GM21786 (cell line): Measurements from ENCODE around the gene EXOC6B.

Source experiments
- ATAC-seq: cut with Tn5 transposase; IDR thresholded peaks from one replicate; pipeline ENCODE4 v1.9.1; 2021; ENCODE audit not compliant: unreplicated experiment

Gene EXOC6B

DNA sequence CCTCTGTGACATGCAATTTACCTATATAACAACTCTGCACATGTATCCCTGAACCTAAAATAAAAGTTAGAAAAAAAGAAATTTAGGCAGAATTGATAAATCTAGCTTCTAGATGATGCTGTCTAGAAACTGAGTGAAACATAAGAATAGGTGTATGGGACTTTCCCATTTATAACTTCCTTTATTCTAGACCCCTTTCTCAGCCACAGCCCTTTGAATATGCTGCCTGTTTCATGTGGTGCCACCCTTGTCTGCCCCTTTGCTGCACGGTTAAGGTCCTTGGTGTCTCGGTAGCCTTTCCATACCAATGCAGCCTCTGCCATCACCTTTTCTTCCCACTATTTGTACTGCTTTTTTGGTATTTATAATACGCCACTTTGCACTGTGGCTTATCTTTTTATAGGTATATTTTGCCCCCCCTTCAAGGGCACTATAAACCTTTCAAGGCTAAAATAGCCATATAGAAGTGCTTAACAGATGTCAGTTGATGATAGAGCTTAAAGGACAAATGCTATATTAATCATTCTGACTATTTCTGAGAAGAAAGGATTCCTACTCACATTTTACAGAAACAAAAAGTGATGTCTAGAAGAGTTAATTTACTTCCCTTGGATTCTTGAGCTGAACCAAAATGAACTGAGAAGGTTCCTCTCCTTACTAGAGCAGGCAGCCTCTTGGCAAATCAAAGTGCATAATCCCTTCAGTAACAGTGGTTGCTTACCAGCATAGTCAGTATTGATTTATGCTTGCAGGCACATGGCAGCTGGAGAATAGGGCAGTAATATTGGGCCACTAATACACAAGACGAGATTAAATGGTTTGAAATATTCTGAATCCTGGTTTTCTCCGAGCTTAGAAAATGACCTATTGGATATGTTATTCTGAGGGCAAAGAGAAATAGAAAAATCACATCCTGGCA is 590.1 kb downstream of the EXOC6B start:
- ATAC-seq, result no peak

DNA sequence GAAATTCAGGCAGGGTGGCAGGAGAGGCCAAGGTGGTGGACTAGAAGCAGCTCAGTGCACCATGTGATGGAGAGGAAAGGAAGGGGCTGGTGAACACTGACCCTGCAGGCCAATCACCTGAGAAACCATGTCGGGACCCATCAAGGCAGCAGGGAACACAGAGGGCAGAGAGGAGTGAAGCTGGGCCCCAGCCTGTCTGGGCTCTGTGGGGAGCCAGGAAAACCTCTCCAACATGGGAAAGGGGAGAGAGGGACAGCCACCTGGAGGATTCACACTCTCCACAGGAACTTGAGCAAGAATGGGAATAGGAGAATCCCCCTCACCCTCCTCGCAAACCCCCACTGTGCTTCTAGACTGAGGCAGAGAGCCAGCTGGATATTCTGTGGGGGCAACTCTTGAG is 592.6 kb downstream of the EXOC6B start:
- no peak for ATAC-seq

DNA sequence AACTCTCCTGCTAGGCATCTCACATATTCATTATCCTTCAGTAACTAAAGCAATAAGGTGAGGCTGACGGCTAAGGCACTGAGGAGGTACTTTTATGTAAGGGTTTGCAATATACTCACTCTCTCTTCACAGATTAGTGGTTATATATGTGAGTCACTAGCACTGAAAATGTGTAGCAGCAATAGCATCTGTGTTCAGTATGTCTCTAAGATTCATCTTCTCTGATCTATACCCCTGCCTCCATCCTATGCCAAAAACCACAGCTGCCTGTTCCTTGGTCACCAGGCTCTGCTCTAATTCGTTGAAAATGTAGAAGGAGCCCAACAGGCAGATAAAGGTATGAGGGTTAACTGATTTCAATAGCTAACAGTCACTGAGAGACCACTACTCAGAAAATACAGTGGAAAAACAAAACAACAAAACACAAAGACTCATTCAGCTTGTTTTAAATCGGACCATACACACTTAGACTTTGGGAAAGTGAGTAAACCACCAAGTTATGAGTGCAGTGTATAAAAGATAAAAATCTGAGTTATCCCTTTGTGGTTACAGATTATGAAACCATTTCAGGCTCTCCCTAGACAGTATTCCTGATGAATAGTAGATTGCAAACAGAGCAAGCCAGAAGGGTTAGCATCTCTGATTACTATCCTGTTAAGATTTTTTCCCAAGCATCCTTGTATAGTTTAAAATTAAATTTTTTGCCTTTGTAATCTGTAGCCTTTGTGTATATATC is 602.8 kb downstream of the EXOC6B start:
- ATAC-seq, result no peak

DNA sequence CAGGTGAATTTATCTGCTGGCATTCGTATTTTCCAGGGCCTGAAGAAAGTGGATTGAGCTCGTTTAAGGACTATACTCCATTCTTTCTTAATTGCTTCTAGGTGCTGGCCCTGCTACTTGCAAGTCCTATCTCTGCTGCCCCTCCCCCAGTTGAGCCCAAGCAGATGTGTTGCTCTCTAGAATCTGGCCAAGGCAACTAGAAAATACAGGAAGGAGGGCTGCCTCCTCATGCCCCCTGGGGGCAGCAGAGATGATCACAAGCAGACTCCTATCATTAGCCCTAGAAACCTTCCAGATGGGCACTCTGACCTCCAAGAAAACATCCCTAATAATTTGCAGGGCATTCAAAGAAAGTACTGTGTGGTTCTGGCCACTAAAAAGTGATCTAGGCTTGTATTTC is 605.7 kb downstream of the EXOC6B start:
- no peak for ATAC-seq

DNA sequence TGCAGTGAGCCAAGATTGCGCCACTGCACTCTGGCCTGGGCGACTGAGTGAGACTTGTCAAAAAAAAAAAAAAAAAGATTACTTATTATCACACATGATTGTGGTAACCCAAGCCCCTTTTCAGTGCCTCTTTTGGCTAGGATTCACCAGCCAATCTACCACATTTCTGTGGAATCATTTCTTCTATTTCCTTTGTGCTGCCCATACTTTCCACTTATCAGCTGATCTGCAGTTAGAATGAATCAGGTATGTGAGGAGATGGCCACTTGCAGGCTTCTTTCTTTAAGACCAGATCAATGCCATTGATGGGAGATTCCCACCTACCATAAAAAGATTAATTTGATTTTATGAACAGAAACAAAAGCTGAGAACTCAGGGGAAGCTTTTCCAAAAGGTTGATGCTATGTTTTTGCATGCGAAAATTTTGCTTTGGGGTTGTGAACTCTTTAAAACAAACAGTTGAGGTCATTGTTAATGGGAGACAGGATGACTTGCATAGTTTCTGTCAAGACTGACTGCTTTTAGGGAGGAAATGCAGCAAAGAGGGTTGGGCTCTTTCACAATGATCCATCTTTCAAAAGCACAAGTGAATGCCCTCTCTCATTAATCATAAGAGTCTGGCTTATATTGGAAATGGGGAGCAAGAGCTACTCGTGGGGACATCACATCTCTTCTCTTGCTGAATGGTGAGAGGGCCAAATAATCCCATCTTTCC is 611.2 kb downstream of the EXOC6B start:
- no peak for ATAC-seq

DNA sequence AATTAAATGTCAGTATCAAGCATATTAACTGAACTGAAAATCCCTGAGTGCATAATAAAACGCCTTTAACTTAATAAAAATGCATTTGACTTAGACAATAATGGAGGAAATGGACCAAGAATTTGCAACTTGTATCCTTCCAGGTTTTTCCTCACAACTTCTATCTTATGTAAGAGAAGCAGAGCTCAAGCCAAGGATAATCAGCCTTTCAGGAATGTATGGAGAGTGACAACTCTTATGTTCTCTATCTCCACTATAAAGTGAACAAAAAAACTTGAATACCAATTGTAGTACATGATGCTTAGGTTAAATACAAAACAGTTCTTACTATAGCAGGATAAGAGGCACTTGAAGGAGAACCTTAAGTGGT is 613.4 kb downstream of the EXOC6B start:
- no peak for ATAC-seq

DNA sequence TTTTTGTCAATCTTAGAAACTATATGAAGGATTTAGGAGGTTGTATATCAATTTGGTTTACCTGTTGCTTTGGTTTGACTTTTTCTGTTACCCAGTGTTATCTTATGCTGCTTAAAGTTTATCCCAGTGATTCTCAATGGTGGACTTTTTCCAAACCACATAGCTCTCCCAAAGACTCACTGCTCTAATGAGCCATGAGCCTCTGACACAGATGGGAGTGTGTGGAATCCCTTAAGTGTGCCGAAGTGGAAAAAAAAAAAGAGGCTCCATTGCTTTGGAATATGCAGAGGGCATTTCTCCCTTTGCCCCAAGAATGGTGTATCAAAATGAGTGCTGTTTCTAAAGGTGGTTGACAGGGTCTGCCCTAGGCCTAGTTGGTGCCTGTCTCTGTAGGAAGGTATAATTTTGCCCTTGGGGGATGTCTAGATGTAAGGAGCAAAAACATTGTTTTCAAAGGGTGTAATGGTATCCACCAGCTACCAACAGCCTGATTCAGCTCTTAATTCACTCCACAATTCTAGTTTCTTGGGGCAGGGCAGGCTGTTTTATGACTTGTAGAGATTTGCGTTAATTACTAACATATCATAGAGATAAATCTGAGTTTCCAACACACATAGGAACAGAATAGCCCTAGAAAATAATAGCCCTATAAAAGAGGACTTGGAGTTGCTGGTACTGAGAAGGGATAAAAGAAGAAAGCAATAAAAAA is 613.9 kb downstream of the EXOC6B start:
- ATAC-seq, result no peak

DNA sequence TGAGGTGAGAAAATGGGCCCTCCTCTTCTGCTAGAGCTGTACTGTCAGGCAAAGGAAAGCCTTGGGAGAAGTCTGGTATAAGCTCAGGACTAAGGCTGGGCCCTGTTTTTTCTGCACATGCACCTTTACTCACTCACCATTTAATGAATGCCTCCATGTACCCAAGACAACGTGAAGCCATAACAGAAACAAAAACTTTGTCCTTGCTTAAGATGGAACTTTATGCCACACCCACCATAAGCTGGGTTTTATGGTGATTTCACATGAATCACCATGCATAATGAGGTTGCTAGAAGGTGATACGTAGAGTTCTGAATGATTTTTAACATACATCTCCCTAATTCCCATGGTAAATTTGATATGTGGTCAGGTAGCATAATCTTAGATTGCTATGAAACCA is 614.5 kb downstream of the EXOC6B start:
- no peak for ATAC-seq

DNA sequence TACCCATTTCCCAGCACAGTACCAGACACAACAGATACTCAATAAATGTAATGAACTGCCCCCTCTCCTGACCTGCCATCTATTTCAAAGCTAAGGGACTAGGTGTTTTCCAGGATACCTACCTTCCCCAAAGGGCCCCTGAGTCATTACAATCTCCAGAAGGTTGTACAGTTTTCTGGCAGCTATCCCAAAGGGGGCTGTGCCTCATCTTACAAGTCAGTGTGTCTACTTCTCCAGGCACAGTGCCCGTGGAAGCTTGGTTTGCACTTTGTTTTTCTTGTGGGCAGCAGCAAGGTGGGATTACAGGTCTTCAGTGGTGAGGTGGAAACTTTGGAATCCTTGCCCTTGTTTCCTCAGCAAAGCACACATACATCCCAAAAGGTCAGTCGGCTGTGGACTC is 615.4 kb downstream of the EXOC6B start:
- no peak for ATAC-seq

DNA sequence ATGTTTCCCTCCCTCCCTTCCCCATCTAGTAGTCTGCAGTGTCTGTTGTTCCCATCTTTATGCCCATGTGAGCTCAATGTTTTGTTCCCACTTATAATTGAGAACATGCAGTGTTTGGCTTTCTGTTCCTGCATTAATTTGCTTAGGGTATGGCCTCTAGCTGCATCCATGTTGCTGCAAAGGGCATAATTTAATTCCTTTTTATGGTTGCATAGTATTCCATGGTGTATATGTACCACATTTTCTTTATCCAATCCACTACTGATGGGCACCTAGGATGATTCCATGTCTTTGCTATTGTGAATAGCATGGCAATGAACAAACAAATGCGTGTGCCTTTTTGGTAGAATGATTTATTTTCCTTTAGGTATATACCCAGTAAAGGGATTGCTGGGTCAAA is 617.6 kb downstream of the EXOC6B start:
- no peak for ATAC-seq

DNA sequence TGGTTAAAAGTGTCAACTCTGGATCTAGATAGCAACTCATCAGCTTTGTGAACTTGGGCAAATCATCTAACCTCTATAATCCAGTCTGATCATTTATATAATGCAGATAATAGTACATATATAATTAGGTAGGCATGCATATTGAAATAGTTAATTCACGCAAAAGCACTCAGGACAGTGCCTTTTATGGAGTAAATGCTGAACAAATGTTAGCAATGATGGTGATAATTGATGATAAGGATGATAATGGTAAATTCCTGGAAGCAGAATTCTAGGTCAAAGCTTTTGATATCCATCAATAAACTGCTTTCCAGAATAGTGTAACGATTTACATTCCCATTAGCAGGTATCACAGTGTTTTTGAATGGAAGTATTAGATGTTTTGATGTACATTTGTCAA is 618.5 kb downstream of the EXOC6B start:
- ATAC-seq, result no peak

DNA sequence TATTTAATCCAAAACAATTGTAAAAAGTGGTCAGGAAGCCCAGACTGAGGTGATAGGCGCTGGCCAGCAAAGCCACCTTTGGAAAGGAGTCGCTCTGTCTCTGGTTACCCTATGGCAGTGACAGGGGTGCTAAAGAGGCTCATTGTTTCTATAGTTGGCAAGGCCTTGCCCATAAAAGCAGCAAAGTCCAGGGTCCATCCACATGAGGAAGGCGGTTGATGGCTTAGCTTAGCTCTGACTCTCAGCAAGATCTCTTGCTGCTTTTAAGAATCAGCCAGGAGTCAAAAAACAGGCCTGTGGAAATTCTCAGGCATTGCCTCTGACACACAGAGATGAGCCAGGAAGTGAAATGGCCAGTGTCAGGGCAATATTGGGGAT is 620.3 kb downstream of the EXOC6B start:
- ATAC-seq, result no peak

DNA sequence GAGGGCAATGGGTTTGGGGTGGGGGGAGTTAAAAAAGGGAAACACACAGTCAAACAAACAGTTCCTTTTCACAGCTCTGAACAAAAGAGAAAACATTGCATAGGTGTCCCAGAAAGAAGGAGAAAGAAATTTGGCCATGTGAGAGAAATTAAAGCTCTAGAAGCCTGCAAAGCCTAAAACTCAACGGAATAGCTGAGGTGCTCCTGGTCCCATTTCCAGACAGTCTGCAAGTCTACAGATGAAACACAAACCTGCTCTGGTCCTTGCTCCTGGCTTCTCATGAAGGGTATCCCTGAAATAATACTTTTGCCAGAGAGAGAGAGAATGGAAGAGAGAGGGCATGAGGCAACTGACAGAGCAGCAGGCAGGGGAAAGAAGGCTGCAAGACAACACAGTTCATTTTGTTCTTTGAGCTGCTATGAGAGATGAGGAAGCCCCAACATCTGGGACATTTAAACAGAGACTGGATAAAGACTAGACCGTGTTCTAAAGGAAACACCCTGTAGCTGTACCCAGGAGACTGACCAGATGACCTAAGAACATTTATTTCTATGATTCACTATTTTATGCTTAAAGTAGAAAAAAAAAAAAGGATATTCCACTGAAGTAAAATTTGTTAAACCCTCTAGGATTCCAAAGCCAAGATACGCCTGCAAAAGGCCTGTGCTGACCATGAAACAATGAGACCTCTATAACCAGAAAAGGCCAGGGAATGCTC is 620.9 kb downstream of the EXOC6B start:
- ATAC-seq, result no peak

DNA sequence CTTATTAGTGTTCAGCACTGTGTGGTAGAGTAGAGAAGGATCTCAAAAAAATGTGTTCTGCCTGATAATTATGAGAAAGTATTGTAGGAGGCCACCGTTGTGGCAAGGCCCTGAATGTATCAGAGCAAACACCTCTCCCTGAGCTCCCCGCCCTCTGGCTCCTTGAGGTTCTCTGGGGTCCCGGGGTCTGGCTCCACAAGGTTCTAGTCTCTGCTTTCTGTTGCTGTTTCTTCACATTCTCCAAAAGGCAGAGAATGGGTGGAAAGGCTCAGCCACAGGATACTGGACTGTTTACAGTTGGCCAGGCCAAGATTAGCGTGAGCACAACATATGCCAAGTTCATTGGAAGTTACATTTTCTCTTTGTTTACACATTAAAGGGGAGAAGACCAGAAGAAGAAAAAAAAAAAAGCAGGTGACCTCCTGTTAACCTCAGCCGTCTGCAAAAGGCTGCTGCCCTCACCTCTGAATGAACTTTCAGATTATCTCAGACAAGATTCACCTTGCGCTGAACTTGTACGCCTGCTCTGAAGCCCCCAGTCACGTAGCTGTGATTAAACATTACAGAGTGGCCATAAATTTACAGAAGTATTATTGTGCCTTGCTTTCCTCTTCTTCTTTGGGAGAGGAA is 621.6 kb downstream of the EXOC6B start:
- ATAC-seq, result no peak

DNA sequence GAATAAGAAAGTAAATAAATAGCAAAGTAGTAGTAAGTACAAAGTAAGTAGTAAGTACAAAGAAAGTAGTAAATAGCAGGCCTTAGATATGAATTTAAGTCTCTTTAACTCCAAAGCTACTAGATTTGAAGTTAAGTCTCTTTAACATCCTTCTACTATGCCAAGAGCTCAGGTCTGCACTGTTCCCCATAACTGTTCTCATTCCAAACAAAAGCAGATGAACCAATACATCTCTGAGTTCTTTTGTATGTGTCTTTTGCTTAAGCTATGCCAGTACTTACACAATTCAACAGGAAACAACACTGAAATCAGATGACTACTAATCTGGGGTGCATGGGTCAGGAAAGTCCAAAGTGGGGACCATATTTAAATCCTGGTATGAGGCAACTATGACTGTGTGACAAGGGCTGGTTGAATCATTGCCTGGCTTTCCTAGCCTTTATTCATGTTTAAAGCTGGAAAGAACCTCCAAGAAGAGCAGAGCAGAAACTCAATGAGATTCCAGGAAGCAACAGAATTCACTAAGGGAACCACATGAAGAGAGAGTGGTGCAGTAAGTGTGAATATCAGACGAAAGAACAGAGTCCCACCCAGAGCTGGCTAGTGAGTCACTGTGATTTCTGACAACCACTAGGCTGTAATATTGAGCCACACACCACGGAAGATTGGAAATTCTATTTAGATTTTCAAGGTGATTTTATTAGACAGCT is 627.1 kb downstream of the EXOC6B start:
- no peak for ATAC-seq

DNA sequence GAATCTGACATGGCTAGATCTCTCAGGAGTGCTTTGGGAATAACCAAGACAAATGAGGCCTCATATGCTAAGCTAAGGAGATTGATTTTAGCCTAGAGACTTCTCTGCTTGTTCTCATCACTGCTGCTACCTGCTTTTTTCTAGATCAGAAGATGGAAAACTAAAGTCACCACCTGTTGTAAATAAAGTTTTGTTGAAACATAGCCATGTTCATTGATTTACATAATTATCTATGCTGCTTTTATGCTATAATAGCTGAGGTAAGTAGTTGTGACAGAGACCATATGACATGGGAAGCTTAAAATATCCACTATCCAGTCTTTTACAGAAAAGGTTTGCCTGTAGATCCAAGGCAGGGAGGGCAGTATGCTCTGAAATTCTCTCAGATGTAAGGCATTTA is 632.1 kb downstream of the EXOC6B start:
- no peak for ATAC-seq

DNA sequence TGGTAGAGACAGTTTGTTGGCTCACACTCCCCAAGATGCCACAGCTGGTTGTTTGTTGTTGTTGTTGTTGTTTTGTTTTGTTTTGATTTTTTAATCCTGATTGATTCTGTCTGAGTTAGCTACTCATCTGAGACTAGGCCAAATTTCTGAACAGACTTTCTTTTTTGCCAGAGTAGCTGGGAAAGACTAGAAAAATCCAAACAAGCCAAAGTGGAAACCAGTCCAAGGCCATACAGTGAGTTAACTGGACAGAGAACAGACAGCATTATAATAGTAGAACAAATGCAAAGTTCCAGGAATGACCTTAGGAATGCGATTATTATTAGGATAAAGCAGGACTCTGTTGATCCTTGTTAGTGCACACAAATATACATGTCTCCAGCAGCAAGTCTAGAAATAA is 634.4 kb downstream of the EXOC6B start:
- ATAC-seq, result no peak

DNA sequence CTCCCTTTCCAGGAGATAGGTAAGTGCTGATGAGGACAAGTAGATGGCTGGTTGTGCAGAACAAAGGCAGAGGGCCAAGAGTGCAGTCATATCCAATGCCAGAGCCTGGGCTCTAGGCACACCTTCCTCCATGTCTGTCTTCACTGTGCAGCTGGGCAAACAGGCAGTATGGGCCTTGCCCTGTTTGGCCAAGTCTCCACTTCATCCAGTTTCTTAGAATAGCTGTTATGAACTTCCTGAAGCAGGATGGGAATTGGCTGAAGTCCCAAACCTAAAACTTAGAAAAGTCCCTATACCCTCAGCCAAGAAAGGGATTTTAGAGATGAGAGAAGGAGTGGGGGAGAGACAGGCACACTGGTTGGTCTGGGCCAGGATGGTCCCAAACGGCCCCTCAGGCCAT is 640.6 kb downstream of the EXOC6B start:
- no peak for ATAC-seq

DNA sequence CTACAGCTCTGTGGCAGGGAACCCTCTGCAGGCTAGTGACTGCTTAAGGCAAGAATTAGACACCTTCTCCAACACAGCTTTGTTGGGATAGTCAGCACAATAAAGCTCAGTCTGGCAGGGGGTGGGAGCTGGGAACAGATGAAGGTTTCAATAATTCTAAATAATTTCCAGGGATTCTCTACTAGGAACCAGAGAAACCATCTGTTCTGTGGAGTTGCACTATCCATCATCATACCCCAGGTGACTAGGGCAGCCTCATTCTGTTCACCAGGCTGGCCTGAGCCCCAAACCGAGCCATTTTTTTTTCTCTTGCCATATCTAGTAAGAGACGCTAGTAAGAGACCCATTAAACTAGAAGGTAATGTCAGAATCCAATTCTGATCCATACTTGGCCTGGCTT is 642.4 kb downstream of the EXOC6B start:
- ATAC-seq, result no peak

DNA sequence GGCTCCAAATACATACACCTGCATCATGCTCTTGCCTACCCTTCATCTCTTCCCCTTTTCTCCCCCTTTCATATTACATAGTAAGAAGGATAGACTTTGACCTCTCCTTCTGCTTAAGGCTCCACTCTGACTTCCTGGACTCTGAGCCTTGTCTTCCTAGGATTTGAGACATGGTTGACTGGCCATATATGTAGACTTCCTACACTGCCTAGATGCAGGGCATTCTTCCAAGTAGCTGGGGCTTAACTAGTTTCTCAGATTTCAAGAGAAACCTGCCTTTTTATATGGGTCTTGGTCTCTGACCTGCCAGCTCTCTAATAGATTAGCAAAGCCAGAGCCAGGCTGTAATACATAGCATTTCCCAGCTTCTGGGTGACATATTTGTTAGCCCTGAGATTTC is 642.8 kb downstream of the EXOC6B start:
- no peak for ATAC-seq
